ENCODE measurements around the gene ERF.

The ERF gene

GRCh38 chr19:42252365-42253244, 2.3 kb downstream of the ERF start:
- peak; percentile 54 for DNase-seq

GRCh38 chr19:42251572-42252358, 3.2 kb downstream of the ERF start:
- no peak for DNase-seq

- peak; percentile 73 for DNase-seq
Measured at GRCh38 chr19:42250666-42251531, 4.0 kb downstream of the ERF start.

GRCh38 chr19:42250183-42250665, 4.7 kb downstream of the ERF start:
- DNase-seq: no peak

GRCh38 chr19:42249769-42250168, 5.2 kb downstream of the ERF start:
- DNase-seq: no peak

- no peak for DNase-seq
Measured at GRCh38 chr19:42249149-42249750, 5.7 kb downstream of the ERF start.

GRCh38 chr19:42248270-42249148, 6.4 kb downstream of the ERF start:
- no peak for DNase-seq

GRCh38 chr19:42247640-42248199, 7.2 kb downstream of the ERF start:
- no peak for DNase-seq

- peak; percentile 62 for DNase-seq
Measured at GRCh38 chr19:42246922-42247639, 7.8 kb downstream of the ERF start.

- DNase-seq: no peak
Measured at GRCh38 chr19:42246143-42246921, 8.6 kb downstream of the ERF start.

GRCh38 chr19:42245231-42245630, 9.7 kb downstream of the ERF start:
- DNase-seq: no peak

- DNase-seq: peak; percentile 98
Measured at GRCh38 chr19:42244347-42245220, 10.3 kb downstream of the ERF start.

GRCh38 chr19:42242512-42243409, 12.2 kb downstream of the ERF start, which contains the start of gene GSK3A:
GSK3A (minus strand) TSS chr19:42242602; CDS start chr19:42242465, 137 bp downstream.
- peak; percentile 99 for DNase-seq

- peak; percentile 46 for DNase-seq
Measured at GRCh38 chr19:42242069-42242511, 12.8 kb downstream of the ERF start.

- no peak for DNase-seq
Measured at GRCh38 chr19:42241279-42241678, 13.6 kb downstream of the ERF start.

GRCh38 chr19:42239544-42240220, 15.2 kb downstream of the ERF start:
- no peak for DNase-seq
